Cardiac fibroblast (primary cell): ENCODE data around the gene KIF3B.

ENCODE experiments used
- DNase-seq, 2 donors: peaks; one replicate each; pipeline versions ENCODE4 v3.0.0 to v3.0.0-alpha.2; 2010; ENCODE audit warnings: low read depth in 2 of 2
- H3K4me3 ChIP-seq, 2 donors: replicated peaks in 1 of 2; 1 replicate in 1 of 2; 2 replicates in 1 of 2; pipeline ENCODE4 v1.5.1; 2011; ENCODE audit warnings: low read depth in 2 of 2, low read length in 2 of 2, mild to moderate bottlenecking in 2 of 2, moderate library complexity in 1 of 2
- CTCF ChIP-seq: IDR thresholded peaks from one replicate; pipeline ENCODE4 v1.5.1; 2011; ENCODE audit warnings: low read depth, mild to moderate bottlenecking, low read length, inconsistent platforms

KIF3B gene

GRCh38 chr20:32294071-32294470 is 16.6 kb downstream of the KIF3B start:
- DNase-seq, result no peak
- TF ChIP-seq CTCF, result no peak
- H3K4me3 ChIP-seq, result no peak overlapping the region

GRCh38 chr20:32296412-32296811 is 19.0 kb downstream of the KIF3B start:
- DNase-seq, result peak; percentile 19 to 61
- no peak for TF ChIP-seq CTCF
- no peak overlapping the region for H3K4me3 ChIP-seq

- no peak for TF ChIP-seq CTCF
- peak in 1 of 2 donors; percentile 8 for DNase-seq
- H3K4me3 ChIP-seq, result no peak overlapping the region
Measured at GRCh38 chr20:32296819-32297420, 19.5 kb downstream of the KIF3B start.

- TF ChIP-seq CTCF, result no peak
- no peak for DNase-seq
Measured at GRCh38 chr20:32297439-32297838, 20.0 kb downstream of the KIF3B start.

GRCh38 chr20:32300647-32301046 is 23.2 kb downstream of the KIF3B start:
- no peak overlapping the region for H3K4me3 ChIP-seq
- DNase-seq, result no peak
- no peak for TF ChIP-seq CTCF

More at GRCh38 chr20:32297439-32297838, 20.0 kb downstream of the KIF3B start:
- no peak overlapping the region for H3K4me3 ChIP-seq

- no peak overlapping the region for H3K4me3 ChIP-seq
- no peak for TF ChIP-seq CTCF
- DNase-seq, result no peak
Measured at GRCh38 chr20:32301719-32302506, 24.5 kb downstream of the KIF3B start.
